GM21423 (cell line): Measurements from ENCODE around the gene BUD13.
"Not testable (repeated sequence)": the region's sequence is repeated elsewhere in the genome, so short reads cannot be mapped to it uniquely, and the experiment has no call there.

ENCODE experiments used
- ATAC-seq: cut with Tn5 transposase; IDR thresholded peaks from one replicate; pipeline ENCODE4 v1.9.1; 2021; ENCODE audit warnings: mild to moderate bottlenecking, moderate library complexity; ENCODE audit not compliant: unreplicated experiment

BUD13 gene

GRCh38 chr11:116772443-116773202, at the start of gene BUD13:
Gene BUD13, minus strand, starts transcription at chr11:116772987. Its CDS starts 23 bp downstream, at chr11:116772964.
- ATAC-seq = peak; percentile 87

GRCh38 chr11:116822575-116822974, 49.8 kb upstream of the BUD13 start:
- ATAC-seq = no peak

GRCh38 chr11:116821050-116821918, 48.5 kb upstream of the BUD13 start:
- no peak for ATAC-seq

GRCh38 chr11:116819049-116819448, 46.3 kb upstream of the BUD13 start:
- ATAC-seq = no peak

GRCh38 chr11:116814502-116814901, 41.7 kb upstream of the BUD13 start:
- no peak for ATAC-seq

- no peak for ATAC-seq
Measured at GRCh38 chr11:116813781-116814471, 41.1 kb upstream of the BUD13 start.

GRCh38 chr11:116813170-116813569, 40.4 kb upstream of the BUD13 start:
- no peak for ATAC-seq

GRCh38 chr11:116812109-116812508, 39.3 kb upstream of the BUD13 start:
- ATAC-seq = no peak

GRCh38 chr11:116811194-116811593, 38.4 kb upstream of the BUD13 start:
- ATAC-seq = no peak

GRCh38 chr11:116808262-116809175, 35.7 kb upstream of the BUD13 start:
- ATAC-seq = no peak

GRCh38 chr11:116807601-116808261, 34.9 kb upstream of the BUD13 start:
- ATAC-seq = no peak

GRCh38 chr11:116804001-116804400, 31.2 kb upstream of the BUD13 start:
- no peak for ATAC-seq

GRCh38 chr11:116801662-116802061, 28.9 kb upstream of the BUD13 start:
- not testable (repeated sequence) for ATAC-seq

- no peak for ATAC-seq
Measured at GRCh38 chr11:116800610-116801009, 27.8 kb upstream of the BUD13 start.

GRCh38 chr11:116798368-116798767, 25.6 kb upstream of the BUD13 start:
- no peak for ATAC-seq

- no peak for ATAC-seq
Measured at GRCh38 chr11:116797816-116798215, 25.0 kb upstream of the BUD13 start.

GRCh38 chr11:116796548-116796947, 23.8 kb upstream of the BUD13 start:
- no peak for ATAC-seq

- no peak for ATAC-seq
Measured at GRCh38 chr11:116794851-116795250, 22.1 kb upstream of the BUD13 start.

GRCh38 chr11:116793772-116794097, 20.9 kb upstream of the BUD13 start:
- ATAC-seq = no peak
